CD4-positive, alpha-beta T cell treated with Interleukin-6 for 4 hours (primary cell): ENCODE data around the gene CD70.
"Not testable (repeated sequence)": the region's sequence is repeated elsewhere in the genome, so short reads cannot be mapped to it uniquely, and the experiment has no call there.

Experiments used
- DNase-seq: peaks from one replicate; pipeline ENCODE4 v3.0.0-alpha.2; 2020; ENCODE audit warnings: mixed read lengths

Gene CD70

DNA sequence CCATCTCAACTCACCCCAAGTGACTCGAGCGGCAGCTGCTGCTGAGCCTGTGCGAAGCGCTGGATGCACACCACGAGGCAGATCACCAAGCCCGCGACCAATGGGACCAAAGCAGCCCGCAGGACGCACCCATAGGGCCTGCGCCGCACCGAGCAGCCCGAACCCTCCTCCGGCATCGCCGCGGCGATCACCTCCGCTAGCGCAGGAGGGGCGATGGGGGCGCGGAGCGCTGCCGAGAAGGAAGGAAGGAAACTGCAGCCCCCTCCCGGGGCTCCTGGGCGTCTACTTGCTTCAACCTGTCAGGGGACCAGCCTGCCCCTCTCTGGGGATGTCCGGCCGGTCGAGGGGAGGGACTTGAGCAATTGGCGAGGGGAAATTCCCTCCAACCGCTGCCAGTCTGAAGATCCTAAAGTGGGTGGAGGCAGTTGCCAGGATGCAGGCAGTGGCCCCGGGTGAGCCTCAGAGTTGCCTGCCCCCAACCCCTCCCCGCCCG, at the start of gene CD70:
Gene CD70, minus strand, starts transcription at position 324 of the 493 bp plus-strand sequence. Its CDS starts 148 bp downstream, at position 176.
- peak; percentile 37 for DNase-seq

DNA sequence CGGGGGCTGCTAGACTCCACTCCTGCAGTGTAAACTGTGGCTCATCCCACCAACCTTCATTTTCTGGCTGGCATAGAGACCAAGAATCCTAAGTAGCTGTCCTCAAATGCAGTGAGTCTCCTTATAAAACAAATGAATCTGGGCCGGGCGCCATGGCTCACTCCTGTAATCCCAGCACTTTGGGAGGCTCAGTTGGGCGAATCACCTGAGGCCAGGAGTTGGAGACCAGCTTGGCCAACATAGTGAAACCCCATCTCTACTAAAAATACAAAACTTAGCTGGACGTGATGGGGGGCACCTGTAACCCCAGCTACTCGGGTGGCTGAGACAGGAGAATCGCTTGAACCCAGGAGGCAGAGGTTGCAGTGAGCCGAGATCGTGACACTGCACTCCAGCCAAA, 49.4 kb upstream of the CD70 start:
- DNase-seq: not testable (repeated sequence)

- DNase-seq: peak; percentile 24
Observed at GRCh38 chr19:6639439-6639838, 48.5 kb upstream of the CD70 start.

DNA sequence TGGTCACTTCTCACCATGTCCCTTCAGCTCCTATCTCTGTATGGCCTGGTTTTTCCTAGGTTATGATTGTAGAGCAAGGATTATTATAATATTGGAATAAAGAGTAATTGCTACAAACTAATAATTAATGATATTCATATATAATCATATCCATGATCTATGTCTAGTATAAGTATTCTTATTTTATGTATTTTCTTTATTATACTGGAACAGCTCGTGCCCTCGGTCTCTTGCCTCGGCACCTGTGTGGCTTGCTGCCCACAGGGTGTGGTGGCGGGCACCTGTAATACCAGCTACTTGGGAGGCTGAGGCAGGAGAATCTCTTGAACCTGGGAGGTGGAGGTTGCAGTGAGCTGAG, 42.5 kb upstream of the CD70 start:
- DNase-seq: not testable (repeated sequence)

- DNase-seq: peak; percentile 57
Observed at GRCh38 chr19:6632747-6633455, 42.0 kb upstream of the CD70 start.

DNA sequence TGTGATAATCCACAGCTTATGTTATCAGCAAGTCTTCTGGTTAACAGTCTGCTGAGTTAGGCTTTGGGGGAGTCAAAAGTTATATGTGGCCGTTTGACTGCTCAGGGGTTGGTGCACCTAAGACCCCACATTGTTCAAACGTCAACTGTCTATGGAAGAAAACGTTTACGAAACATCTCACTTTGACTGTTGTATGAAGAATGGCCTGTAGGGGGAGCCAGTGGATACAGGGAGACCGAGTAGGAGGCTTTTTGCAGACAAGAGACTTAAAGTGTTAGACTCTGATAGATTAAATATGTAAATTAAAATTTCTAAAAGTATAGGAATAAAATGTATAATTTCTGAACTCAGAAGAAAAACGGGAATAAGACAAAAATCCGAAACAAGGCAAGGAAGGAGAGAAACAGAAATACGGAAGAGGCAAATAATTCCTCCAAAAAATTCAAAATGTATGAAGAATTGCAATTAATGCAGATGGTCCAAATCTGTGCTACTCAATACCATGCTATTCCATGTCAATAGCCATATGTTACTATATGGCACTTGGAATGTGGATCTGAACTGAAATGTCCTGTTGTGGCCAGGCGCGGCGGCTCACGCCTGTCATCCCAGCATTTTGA, 41.2 kb upstream of the CD70 start:
- DNase-seq: peak; percentile 87

GRCh38 chr19:6626764-6627163, 35.8 kb upstream of the CD70 start:
- no peak for DNase-seq

GRCh38 chr19:6617374-6617773, 26.4 kb upstream of the CD70 start:
- no peak for DNase-seq

- DNase-seq: no peak
Observed at GRCh38 chr19:6616011-6616410, 25.1 kb upstream of the CD70 start.

GRCh38 chr19:6613711-6614110, 22.8 kb upstream of the CD70 start:
- DNase-seq: no peak

- DNase-seq: no peak
Observed at GRCh38 chr19:6610934-6611852, 20.2 kb upstream of the CD70 start.

GRCh38 chr19:6608940-6609339, 18.0 kb upstream of the CD70 start:
- DNase-seq: no peak

DNA sequence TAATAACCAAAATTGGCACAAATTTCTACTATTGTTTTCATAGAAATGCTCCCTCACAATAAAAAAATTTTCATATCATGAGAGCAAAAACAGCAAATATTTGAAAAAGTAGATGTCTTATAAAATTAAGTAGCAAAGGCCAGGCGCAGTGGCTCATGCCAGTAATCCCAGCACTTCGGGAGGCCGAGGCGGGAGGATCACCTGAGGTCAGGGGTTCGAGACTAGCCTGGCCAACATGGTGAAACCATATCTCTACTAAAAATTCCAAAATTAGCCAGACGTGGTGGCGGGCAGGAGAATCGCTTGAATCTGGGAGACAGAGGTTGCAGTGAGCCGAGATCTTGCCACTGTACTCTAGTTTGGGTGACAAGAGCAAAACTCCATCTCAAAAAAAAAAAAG, 17.2 kb upstream of the CD70 start:
- not testable (repeated sequence) for DNase-seq

GRCh38 chr19:6606276-6607070, 15.5 kb upstream of the CD70 start:
- DNase-seq: not testable (repeated sequence)

DNA sequence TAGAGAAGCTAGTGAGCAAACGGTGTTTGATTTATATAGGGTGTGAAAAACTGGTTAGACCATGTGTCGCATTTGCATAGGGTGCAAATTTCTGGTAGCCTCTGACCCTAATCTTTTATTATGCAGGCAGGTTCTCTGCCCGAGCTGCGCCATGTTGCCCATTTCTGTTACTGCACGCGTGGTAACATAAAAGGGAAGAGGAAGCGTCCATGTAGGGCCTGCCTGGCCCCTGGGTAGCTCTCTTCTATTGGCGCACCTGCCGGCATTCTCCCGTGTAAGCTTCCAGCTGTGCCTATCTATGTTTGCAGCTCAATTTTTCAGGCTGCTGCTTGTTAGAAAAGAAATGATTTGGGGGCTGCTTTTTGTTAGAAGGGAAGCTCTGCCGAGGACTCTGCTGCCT, 14.0 kb upstream of the CD70 start:
- no peak for DNase-seq

- DNase-seq: no peak
Observed at GRCh38 chr19:6602729-6603114, 11.8 kb upstream of the CD70 start.

GRCh38 chr19:6601537-6602052, 10.6 kb upstream of the CD70 start:
- not testable (repeated sequence) for DNase-seq

GRCh38 chr19:6600951-6601536, 10.1 kb upstream of the CD70 start:
- not testable (repeated sequence) for DNase-seq

DNA sequence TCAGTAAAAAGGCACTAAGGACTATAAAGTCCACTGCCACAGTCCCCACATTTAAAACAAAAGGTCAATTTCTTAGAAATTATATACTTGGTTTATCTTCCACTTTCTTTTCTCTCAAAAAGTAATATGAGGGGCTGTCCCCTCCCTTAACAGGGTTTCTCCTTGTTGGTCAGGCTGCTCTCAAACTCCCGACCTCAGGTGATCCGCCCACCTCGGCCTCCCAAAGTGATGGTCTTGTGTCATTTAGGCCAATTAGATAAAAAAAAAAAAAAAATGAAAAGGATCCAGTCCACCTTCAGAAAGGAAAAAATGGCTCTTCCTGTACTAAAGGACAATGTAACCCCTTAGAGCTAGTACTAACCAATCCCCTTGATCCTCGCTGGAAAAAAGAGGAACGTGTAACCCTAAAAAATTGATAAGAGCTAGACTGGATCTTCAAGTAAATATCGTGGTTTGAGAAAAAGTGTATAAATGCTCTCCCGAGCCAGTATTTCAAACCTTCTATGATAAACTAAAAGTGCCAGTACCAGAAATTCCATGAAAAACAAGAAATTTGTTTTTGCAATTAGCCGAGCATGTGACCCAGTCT, 9.0 kb upstream of the CD70 start:
- no peak for DNase-seq

GRCh38 chr19:6598254-6598892, 7.4 kb upstream of the CD70 start:
- not testable (repeated sequence) for DNase-seq
